Activated CD8-positive, alpha-beta T cell treated with anti-CD3 and anti-CD28 coated beads for 36 hours (primary cell): Measurements from ENCODE around the gene CCDC73. TPM values are rescaled to one million over a fixed set of nuclear protein-coding genes. Genes with fewer than 3 reads are reported as not detected.

Experiments used
- ATAC-seq: fragments of 200-7000 bp; cut with Tn5 transposase; one replicate; pipeline ENCODE4 v1.10.0; 2021; ENCODE audit warnings: mild to moderate bottlenecking, moderate library complexity
- CTCF ChIA-PET: fragments of 350-600 bp; sonication (Branson Sonifier 250); formaldehyde crosslinking; loops from one replicate; lab custom pipeline; 2021; ENCODE audit warnings: antibody characterized with exemption; lab: Charles Lee
- POLR2A ChIA-PET: fragments of 350-600 bp; sonication (Branson Sonifier 250); formaldehyde crosslinking; loops from one replicate; lab custom pipeline; 2021; ENCODE audit warnings: antibody characterized with exemption; lab: Charles Lee
- DNase-seq: peaks from one replicate; pipeline ENCODE4 v3.0.0-alpha.2; 2020
- H3K27ac Mint-ChIP-seq: one replicate; pipeline ENCODE4 v1.8.0; 2021; ENCODE audit warnings: mild to moderate bottlenecking, mixed read lengths
- H3K27me3 Mint-ChIP-seq: one replicate; pipeline ENCODE4 v1.8.0; 2021; ENCODE audit warnings: mixed read lengths
- H3K36me3 Mint-ChIP-seq: one replicate; pipeline ENCODE4 v1.8.0; 2021; ENCODE audit warnings: low read depth, mixed read lengths
- H3K4me1 Mint-ChIP-seq: one replicate; pipeline ENCODE4 v1.8.0; 2021; ENCODE audit warnings: low read depth, mixed read lengths
- H3K4me3 Mint-ChIP-seq: one replicate; pipeline ENCODE4 v1.8.0; 2021; ENCODE audit warnings: mild to moderate bottlenecking, moderate library complexity, mixed read lengths
- H3K9me3 Mint-ChIP-seq: one replicate; pipeline ENCODE4 v1.8.0; 2021; ENCODE audit warnings: mixed read lengths
- intact Hi-C: fragments of 100-400 bp; cut with micrococcal nuclease; formaldehyde crosslinking; loops from one replicate; pipeline ENCODE4 v1.10.0; 2022
- total RNA-seq, 2 experiments: library from RNA; stranded (reverse); gene quantifications; one replicate each; pipeline ENCODE4 v1.2.3, GENCODE V29; 2021
- TF ChIP-seq, protein P1 (sequence below): fragments of 200-600 bp; IDR thresholded peaks from one replicate; pipeline ENCODE4 v1.8.0; 2022; ENCODE audit warnings: antibody characterized with exemption, mild to moderate bottlenecking

Gene CCDC73
- total RNA-seq, 2 experiments from 2014 or later: not detected

DNA sequence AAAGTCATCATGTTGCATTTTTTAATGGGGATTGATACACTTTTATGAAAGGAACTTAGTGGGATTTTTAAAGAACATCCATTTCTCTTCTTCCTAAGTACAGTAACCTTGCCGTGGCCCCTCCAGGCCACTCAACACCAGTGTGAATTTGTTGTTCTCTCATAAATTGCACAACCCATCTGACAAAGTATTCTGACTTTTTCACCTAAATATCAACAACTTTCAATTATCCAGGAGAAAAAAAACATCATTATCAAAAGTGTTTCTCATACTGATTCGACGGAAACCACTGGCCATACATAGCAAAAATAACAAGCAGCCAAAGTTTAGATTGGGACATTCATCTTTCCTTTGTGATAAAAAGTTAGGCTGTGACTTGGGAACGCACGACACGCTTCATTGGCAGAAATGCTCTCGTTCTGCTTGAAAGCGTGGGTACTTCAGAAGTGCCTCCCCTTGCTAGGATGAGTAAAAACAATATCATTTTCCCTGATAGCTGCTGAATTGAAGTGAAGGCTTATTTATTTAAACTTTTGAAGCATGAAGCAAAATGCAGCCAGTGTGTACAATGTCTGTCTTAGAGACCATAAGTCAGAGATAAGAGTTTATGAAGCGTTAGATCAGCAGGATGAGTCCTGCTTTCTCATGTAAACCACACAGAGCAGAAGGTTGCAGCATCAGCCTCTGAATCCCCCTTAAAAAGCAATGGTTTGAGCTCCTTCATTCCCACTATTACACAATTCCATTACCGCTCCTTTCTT, 231.4 kb downstream of the CCDC73 start:
- H3K4me3 Mint-ChIP-seq: no peak overlapping the region
- H3K9me3 Mint-ChIP-seq: peaks cover 3% of the 10 kb centered on the region
- H3K27me3 Mint-ChIP-seq: no peaks in the 10 kb centered on the region
- TF ChIP-seq, protein P1, sequence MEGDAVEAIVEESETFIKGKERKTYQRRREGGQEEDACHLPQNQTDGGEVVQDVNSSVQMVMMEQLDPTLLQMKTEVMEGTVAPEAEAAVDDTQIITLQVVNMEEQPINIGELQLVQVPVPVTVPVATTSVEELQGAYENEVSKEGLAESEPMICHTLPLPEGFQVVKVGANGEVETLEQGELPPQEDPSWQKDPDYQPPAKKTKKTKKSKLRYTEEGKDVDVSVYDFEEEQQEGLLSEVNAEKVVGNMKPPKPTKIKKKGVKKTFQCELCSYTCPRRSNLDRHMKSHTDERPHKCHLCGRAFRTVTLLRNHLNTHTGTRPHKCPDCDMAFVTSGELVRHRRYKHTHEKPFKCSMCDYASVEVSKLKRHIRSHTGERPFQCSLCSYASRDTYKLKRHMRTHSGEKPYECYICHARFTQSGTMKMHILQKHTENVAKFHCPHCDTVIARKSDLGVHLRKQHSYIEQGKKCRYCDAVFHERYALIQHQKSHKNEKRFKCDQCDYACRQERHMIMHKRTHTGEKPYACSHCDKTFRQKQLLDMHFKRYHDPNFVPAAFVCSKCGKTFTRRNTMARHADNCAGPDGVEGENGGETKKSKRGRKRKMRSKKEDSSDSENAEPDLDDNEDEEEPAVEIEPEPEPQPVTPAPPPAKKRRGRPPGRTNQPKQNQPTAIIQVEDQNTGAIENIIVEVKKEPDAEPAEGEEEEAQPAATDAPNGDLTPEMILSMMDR: no peak
- DNase-seq (no peak), ATAC-seq (no peak)
- POLR2A ChIA-PET: no interaction called here
- H3K27ac Mint-ChIP-seq: no peak overlapping the region
- intact Hi-C loops: no loop called here
- H3K4me1 Mint-ChIP-seq: peaks cover 11% of the 10 kb centered on the region
- CTCF ChIA-PET: interaction anchor here (0.6 to 1.4 kb wide), 2 partner anchors 10 to 387 kb away, joined by 3 read pairs; no protein-coding TSS in a partner anchor
- no peaks in the 10 kb centered on the region for H3K36me3 Mint-ChIP-seq

DNA sequence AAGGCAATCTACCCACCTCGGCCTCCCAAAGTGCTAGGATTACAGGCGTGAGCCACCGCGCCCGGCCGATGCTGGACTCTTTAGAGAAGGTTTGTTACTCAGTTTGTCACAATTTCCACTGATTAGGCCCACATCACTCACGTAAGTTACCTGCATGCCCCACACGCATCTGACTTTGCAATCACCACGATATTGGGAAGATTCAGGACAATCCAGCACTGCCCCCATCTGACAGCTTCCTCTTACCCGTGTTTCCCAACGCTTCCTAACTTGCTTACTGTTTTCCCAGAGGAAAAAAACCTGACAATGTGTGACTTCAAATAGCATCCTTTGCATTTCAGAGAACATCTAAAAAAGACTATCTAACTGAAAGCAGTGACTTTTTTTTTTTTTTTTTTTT, 232.6 kb downstream of the CCDC73 start:
- peaks cover 7% of the 10 kb centered on the region for H3K4me1 Mint-ChIP-seq
- no peak overlapping the region for H3K4me3 Mint-ChIP-seq
- POLR2A ChIA-PET: no interaction called here
- no peaks in the 10 kb centered on the region for H3K27me3 Mint-ChIP-seq
- H3K27ac Mint-ChIP-seq: no peak overlapping the region
- peaks cover under 1% of the 10 kb centered on the region for H3K9me3 Mint-ChIP-seq
- CTCF ChIA-PET: no interaction called here
- H3K36me3 Mint-ChIP-seq: no peaks in the 10 kb centered on the region
- intact Hi-C loops: no loop called here
- ATAC-seq (no peak), DNase-seq (no peak)
- TF ChIP-seq, protein P1: no peak

DNA sequence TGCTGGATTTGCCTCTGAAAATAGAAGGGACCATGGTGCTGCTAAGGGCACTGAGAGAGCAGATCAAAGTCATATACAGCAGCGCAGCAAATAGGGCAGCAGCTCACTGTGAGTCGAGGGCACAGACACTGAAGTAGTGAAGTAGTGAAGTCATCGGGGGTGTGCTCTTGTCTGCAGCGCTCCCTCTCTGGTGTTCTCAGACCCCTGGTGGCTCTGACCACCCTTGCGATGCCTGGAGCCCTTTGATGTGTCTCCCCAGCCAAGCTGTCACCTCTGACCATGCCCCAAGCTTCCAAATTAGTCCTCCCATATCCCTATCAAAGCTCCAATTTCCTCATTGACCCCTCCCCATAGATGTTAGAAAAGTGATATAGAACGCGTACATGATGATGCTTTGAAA, 238.6 kb downstream of the CCDC73 start:
- no peak for ATAC-seq
- intact Hi-C loops: no loop called here
- H3K27ac Mint-ChIP-seq: no peak overlapping the region
- no peaks in the 10 kb centered on the region for H3K36me3 Mint-ChIP-seq
- DNase-seq: no peak
- H3K4me3 Mint-ChIP-seq: no peak overlapping the region
- CTCF ChIA-PET: no interaction called here
- no peaks in the 10 kb centered on the region for H3K4me1 Mint-ChIP-seq
- POLR2A ChIA-PET: no interaction called here
- H3K27me3 Mint-ChIP-seq: peaks cover 11% of the 10 kb centered on the region
- H3K9me3 Mint-ChIP-seq: no peaks in the 10 kb centered on the region
- TF ChIP-seq, protein P1: no peak

DNA sequence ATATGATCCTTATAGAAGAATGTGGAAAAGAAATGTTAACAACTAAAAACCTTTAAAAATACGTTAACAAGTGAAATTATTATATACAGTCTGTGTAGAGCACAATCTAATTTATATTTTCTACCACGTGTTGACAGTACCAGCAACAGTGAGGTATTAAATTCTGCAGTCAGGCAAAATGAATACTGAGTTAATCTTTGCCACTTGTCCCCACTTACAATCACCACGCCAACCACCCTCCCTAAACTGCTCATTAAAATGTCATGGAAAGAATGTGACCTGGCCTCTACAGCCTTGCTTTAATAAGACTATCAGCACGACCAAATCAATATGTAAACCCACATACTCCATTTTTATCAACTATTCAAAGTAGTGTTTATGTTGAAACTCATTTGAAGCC, 239.4 kb downstream of the CCDC73 start:
- Mint-ChIP-seq H3K9me3 (no peaks in the 10 kb centered on the region), H3K27ac (no peak overlapping the region), H3K36me3 (no peaks in the 10 kb centered on the region), H3K27me3 (peaks cover 13% of the 10 kb centered on the region), H3K4me1 (no peaks in the 10 kb centered on the region), H3K4me3 (no peak overlapping the region)
- no peak for DNase-seq
- TF ChIP-seq, protein P1: no peak
- ATAC-seq: no peak
- intact Hi-C loops: no loop called here
- CTCF ChIA-PET: no interaction called here
- POLR2A ChIA-PET: no interaction called here

Other genes starting within 250 kb of the CCDC73 start
- 100 to 1,000 TPM; 402 to 435 TPM for gene EIF3M, start 210.8 kb downstream of the CCDC73 start, total RNA-seq
- gene PRRG4, start 35.3 kb upstream of the CCDC73 start, total RNA-seq: under 1 TPM; 0.27 to 0.34 TPM
- gene QSER1, start 98.1 kb upstream of the CCDC73 start, total RNA-seq: 10 to 100 TPM; 10.5 to 11.2 TPM
- 1 to 10 TPM; 2.8 to 3.0 TPM for gene DEPDC7, start 221.2 kb upstream of the CCDC73 start, total RNA-seq
- gene TCP11L1, start 244.9 kb upstream of the CCDC73 start, total RNA-seq: 10 to 100 TPM; 11.0 to 12.7 TPM